ENCODE measurements around the gene RPTOR. TPM values are rescaled to one million over a fixed set of nuclear protein-coding genes. Genes with fewer than 3 reads are reported as not detected.

The RPTOR gene
- total and polyA plus RNA-seq, 10 of the 15 experiments (the other 5 are each of a cell fraction or from before 2014, with no cell fraction given): 0.18 to 32.1 (median 7.8) TPM

GRCh38 chr17:80742091-80742490, 197.5 kb downstream of the RPTOR start:
- Histone ChIP-seq H3K4me2 (ENCODE audit: control insufficient read depth, insufficient read depth) (no peak overlapping the region), H4K20me1 (ENCODE audit: control insufficient read depth, insufficient read depth) (no peaks in the 10 kb centered on the region), H3K27me3 (replicated peaks in 1 of 2; ENCODE audit: control insufficient read depth in 2 of 2, insufficient read depth in 2 of 2, low read length in 1 of 2) (no peaks in the 10 kb centered on the region), H3K4me3 (no peak overlapping the region), H3K9me3 (replicated peaks; ENCODE audit: control insufficient read depth, insufficient read depth, low read length) (no peaks in the 10 kb centered on the region; the same call in 2 of the 3 replicates), H3K9ac (ENCODE audit: control insufficient read depth, insufficient read depth, low read length) (no peak overlapping the region), H3K36me3 (ENCODE audit: control insufficient read depth in 2 of 2, insufficient read depth in 2 of 2, low read length in 1 of 2) (peaks cover 2 to 5% of the 10 kb centered on the region in 2 experiments; a peak in 2 of 4 replicates), H3K4me1 (ENCODE audit: control insufficient read depth, insufficient read depth, low read length) (peaks cover 22% of the 10 kb centered on the region), H3K27ac (ENCODE audit: control insufficient read depth, insufficient read depth) (no peak overlapping the region), H2AFZ (ENCODE audit: control insufficient read depth, low read depth, low read length) (no peak overlapping the region), H3K79me2 (ENCODE audit: control insufficient read depth, insufficient read depth, low read length) (peaks cover 3% of the 10 kb centered on the region; the same call in 1 of the 2 replicates)
- no peak for DNase-seq (ENCODE audit: low read depth, low spot score)
- SMC1A ChIA-PET (ENCODE audit: uncharacterized antibody, unreplicated experiment): no interaction called here
- 98% methylated on average over 8 of the region's 8 CpGs for WGBS (ENCODE audit: insufficient coverage, insufficient replicate concordance, low lambda C conversion rate, missing lambda C conversion rate)
- intact Hi-C loops (cut with micrococcal nuclease; ENCODE audit: unreplicated experiment) (no loop called here), in situ Hi-C loops (cut with MboI) (no loop called here)
- FAIRE-seq: no peak
- no peak for TF ChIP-seq NR2F1 (conservative IDR thresholded peaks at IDR 0.05)
- no peak for TF ChIP-seq PAX8 (IDR thresholded peaks at IDR 0.05)
- CTCF ChIA-PET: no interaction called here
- RAD21 ChIA-PET (ENCODE audit: unreplicated experiment): no interaction called here
- POLR2A ChIA-PET: no interaction called here
- ATAC-seq: no peak
- BruUV-seq (replicated peaks): no TSS peak

DNA sequence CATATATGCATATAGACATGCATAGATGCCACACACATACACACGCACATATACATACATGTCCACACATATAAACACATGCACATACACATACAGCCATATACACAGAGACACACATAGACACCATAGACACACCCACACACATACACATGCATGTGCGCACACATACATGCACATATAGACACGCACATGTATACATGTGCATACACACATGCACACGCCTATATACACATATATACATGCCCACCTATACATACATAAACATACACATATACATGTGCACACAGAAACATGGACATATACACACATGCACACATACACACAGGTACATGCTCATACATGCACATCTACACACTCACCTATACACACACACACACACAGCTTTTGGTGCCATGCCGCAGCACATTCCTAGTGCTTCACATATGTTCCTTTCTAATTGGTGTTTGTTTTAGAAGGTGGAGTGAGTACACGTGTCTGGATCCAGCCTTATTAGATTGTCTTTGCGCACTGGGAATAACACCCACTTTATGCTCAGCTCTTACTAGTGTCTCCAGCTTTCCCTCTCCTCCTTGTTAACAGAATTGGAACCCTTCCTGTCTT, 198.0 kb downstream of the RPTOR start:
- H3K4me2 ChIP-seq (ENCODE audit: control insufficient read depth, insufficient read depth): no peak overlapping the region
- ChIA-PET CTCF (no interaction called here), POLR2A (no interaction called here), SMC1A (ENCODE audit: uncharacterized antibody, unreplicated experiment) (no interaction called here), RAD21 (ENCODE audit: unreplicated experiment) (no interaction called here)
- 71% methylated on average over 7 of the region's 7 CpGs for WGBS (ENCODE audit: insufficient coverage, insufficient replicate concordance, low lambda C conversion rate, missing lambda C conversion rate)
- DNase-seq (ENCODE audit: low read depth, low spot score): no peak
- no peak overlapping the region for H3K4me3 ChIP-seq
- H3K9ac ChIP-seq (ENCODE audit: control insufficient read depth, insufficient read depth, low read length): no peak overlapping the region
- in situ Hi-C loops (cut with MboI): no loop called here
- FAIRE-seq: no peak
- H2AFZ ChIP-seq (ENCODE audit: control insufficient read depth, low read depth, low read length): no peak overlapping the region
- no peak for ATAC-seq
- no peak overlapping the region for H3K27ac ChIP-seq (ENCODE audit: control insufficient read depth, insufficient read depth)
- no TSS peak for BruUV-seq (replicated peaks)
- peaks cover 3% of the 10 kb centered on the region; the same call in 1 of the 2 replicates for H3K79me2 ChIP-seq (ENCODE audit: control insufficient read depth, insufficient read depth, low read length)
- no peaks in the 10 kb centered on the region for H3K27me3 ChIP-seq (replicated peaks in 1 of 2; ENCODE audit: control insufficient read depth in 2 of 2, insufficient read depth in 2 of 2, low read length in 1 of 2)
- peaks cover 2 to 5% of the 10 kb centered on the region in 2 experiments; a peak in 2 of 4 replicates for H3K36me3 ChIP-seq (ENCODE audit: control insufficient read depth in 2 of 2, insufficient read depth in 2 of 2, low read length in 1 of 2)
- H3K4me1 ChIP-seq (ENCODE audit: control insufficient read depth, insufficient read depth, low read length): peaks cover 18% of the 10 kb centered on the region
- no peaks in the 10 kb centered on the region for H4K20me1 ChIP-seq (ENCODE audit: control insufficient read depth, insufficient read depth)
- intact Hi-C loops (cut with micrococcal nuclease; ENCODE audit: unreplicated experiment): no loop called here
- no peaks in the 10 kb centered on the region; the same call in 2 of the 3 replicates for H3K9me3 ChIP-seq (replicated peaks; ENCODE audit: control insufficient read depth, insufficient read depth, low read length)
- TF ChIP-seq PBX3 (IDR thresholded peaks at IDR 0.05; ENCODE audit: insufficient replicate concordance, low read depth, low read length): no peak
- TF ChIP-seq, protein P1, sequence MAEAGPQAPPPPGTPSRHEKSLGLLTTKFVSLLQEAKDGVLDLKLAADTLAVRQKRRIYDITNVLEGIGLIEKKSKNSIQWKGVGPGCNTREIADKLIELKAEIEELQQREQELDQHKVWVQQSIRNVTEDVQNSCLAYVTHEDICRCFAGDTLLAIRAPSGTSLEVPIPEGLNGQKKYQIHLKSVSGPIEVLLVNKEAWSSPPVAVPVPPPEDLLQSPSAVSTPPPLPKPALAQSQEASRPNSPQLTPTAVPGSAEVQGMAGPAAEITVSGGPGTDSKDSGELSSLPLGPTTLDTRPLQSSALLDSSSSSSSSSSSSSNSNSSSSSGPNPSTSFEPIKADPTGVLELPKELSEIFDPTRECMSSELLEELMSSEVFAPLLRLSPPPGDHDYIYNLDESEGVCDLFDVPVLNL (IDR thresholded peaks at IDR 0.05; ENCODE audit: low read depth, low read length): no peak
- TF ChIP-seq SREBF2 (IDR thresholded peaks at IDR 0.05; ENCODE audit: low read length): no peak
- no peak for TF ChIP-seq RAD51 (IDR thresholded peaks at IDR 0.05)
- TF ChIP-seq REST (IDR thresholded peaks at IDR 0.05; ENCODE audit: low read depth, low read length): no peak
- TF ChIP-seq SIN3A (IDR thresholded peaks at IDR 0.05; ENCODE audit: low read depth, low read length): no peak
- no peak for TF ChIP-seq RELA (IDR thresholded peaks at IDR 0.05; ENCODE audit: borderline replicate concordance, partially characterized antibody)
- TF ChIP-seq MYC (IDR thresholded peaks at IDR 0.05; ENCODE audit: insufficient read depth, insufficient read length, insufficient replicate concordance, low read length, severe bottlenecking): no peak
- no peak for TF ChIP-seq NR2C1 (IDR thresholded peaks at IDR 0.05)
- TF ChIP-seq CREM (IDR thresholded peaks at IDR 0.05; ENCODE audit: low read depth): no peak
